Measurements from ENCODE around the gene SEC16B.

GRCh38 chr1:177937174-177937770 is 32.6 kb downstream of the SEC16B start:
- no peak for TF ChIP-seq POLR2A (IDR thresholded peaks at IDR 0.05)
- no peak for TF ChIP-seq CTCF (IDR thresholded peaks at IDR 0.05 in 4 of 5, conservative IDR thresholded peaks at IDR 0.05 in 1 of 5)

All from gastrocnemius medialis (tissue), 4 donors.